ENCODE results near the gene JAK1. TPM values are rescaled to one million over a fixed set of nuclear protein-coding genes. Genes with fewer than 3 reads are reported as not detected.
"Not testable (repeated sequence)": the region's sequence is repeated elsewhere in the genome, so short reads cannot be mapped to it uniquely, and the experiment has no call there.

The JAK1 gene
- total and polyA plus RNA-seq, 2 donors (not counting 3 experiments of a cell fraction or from before 2014, with no cell fraction given), result 68.8 to 177 TPM

- peak overlapping the region; percentile 68 for H2AFZ ChIP-seq (ENCODE audit: low read depth, low read length)
- dilution Hi-C loops (cut with MboI; ENCODE audit: extremely low pct_ligation_motif_present, low sequenced_read_pairs), result no loop called here
- no peaks in the 10 kb centered on the region for H3K9me1 ChIP-seq (replicated peaks; ENCODE audit: control insufficient read depth, extremely low read depth, insufficient read depth, low read length)
- peak overlapping the region; percentile 57 for H3K4me2 ChIP-seq (ENCODE audit: insufficient read depth, low read length)
- H3K27me3 ChIP-seq (ENCODE audit: control insufficient read depth in 2 of 2, insufficient read depth in 2 of 2, low read length in 2 of 2), result no peaks in the 10 kb centered on the region
- POLR2A ChIA-PET, result no interaction called here
- no peak for TF ChIP-seq GATA2 (IDR thresholded peaks at IDR 0.05; ENCODE audit: insufficient read depth, insufficient read length, low read depth, low read length)
- no peak for TF ChIP-seq MAX (IDR thresholded peaks at IDR 0.05; ENCODE audit: insufficient read depth, insufficient read length)
- no peak for TF ChIP-seq POLR2AphosphoS5 (IDR thresholded peaks at IDR 0.05; ENCODE audit: insufficient read depth, low read depth, low read length)
- no peak for TF ChIP-seq JUN (IDR thresholded peaks at IDR 0.05; ENCODE audit: borderline replicate concordance, insufficient read depth, insufficient read length, low read depth)
- TF ChIP-seq CTCF (IDR thresholded peaks at IDR 0.05; ENCODE audit: extremely low read depth in 1 of 2, insufficient read depth in 1 of 2, low read depth in 1 of 2, low read length in 2 of 2), result no peak
- TF ChIP-seq MYC (IDR thresholded peaks at IDR 0.05; ENCODE audit: low read depth, low read length), result no peak
- peak; percentile 32 for TF ChIP-seq FOS (IDR thresholded peaks at IDR 0.05; ENCODE audit: borderline replicate concordance, insufficient read depth, low read length)
- TF ChIP-seq EZH2 (IDR thresholded peaks at IDR 0.05; ENCODE audit: borderline replicate concordance, low read depth, low read length, severe bottlenecking), result no peak
- peak; percentile 31 for TF ChIP-seq POLR2A (IDR thresholded peaks at IDR 0.05; ENCODE audit: low read depth, low read length)
- H4K20me1 ChIP-seq (replicated peaks; ENCODE audit: control insufficient read depth, extremely low read depth, insufficient read depth, low read length), result no peaks in the 10 kb centered on the region
- CTCF ChIA-PET, result interaction anchor here (0.9 to 1.1 kb wide), 2 partner anchors 9 to 19 kb away, joined by 3 to 4 read pairs; no protein-coding TSS in a partner anchor
- intact Hi-C loops (cut with micrococcal nuclease), result loop anchor here (1.0 to 5.0 kb wide), 3 partner anchors 35 to 103 kb away; partner anchors contain the start of gene JAK1
- DNase-seq (ENCODE audit: low read depth, low spot score), result peak; percentile 75
- peaks cover 15% of the 10 kb centered on the region for H3K4me1 ChIP-seq (ENCODE audit: control insufficient read depth, extremely low read depth, insufficient read depth, low read length)
- peak; percentile 84 for FAIRE-seq
- BruUV-seq (replicated peaks), result no TSS peak
- H3K9me3 ChIP-seq (replicated peaks; ENCODE audit: control insufficient read depth, insufficient read depth, low read length), result no peaks in the 10 kb centered on the region
- H3K27ac ChIP-seq (ENCODE audit: insufficient read depth, low read depth, low read length), result peak overlapping the region; percentile 69
- H3K9ac ChIP-seq (replicated peaks; ENCODE audit: extremely low read depth, insufficient read depth, low read length), result peak overlapping the region; percentile 84
- H3K79me2 ChIP-seq (ENCODE audit: control insufficient read depth, insufficient read depth, low read length), result no peaks in the 10 kb centered on the region
- peak overlapping the region in 1 of 3 experiments; percentile 0 for H3K4me3 ChIP-seq (replicated peaks in 1 of 3; ENCODE audit: insufficient read depth in 1 of 3, low read depth in 1 of 3, low read length in 3 of 3)
- no peaks in the 10 kb centered on the region for H3K36me3 ChIP-seq (ENCODE audit: control insufficient read depth in 2 of 2, extremely low read depth in 1 of 2, insufficient read depth in 2 of 2, low read length in 2 of 2)
These were observed 35.0 kb upstream of the JAK1 start for GRCh38 chr1:65001231-65001792.

- H3K9me3 ChIP-seq (replicated peaks; ENCODE audit: control insufficient read depth, insufficient read depth, low read length); H3K9me1 ChIP-seq (replicated peaks; ENCODE audit: control insufficient read depth, extremely low read depth, insufficient read depth, low read length); H3K27ac ChIP-seq (ENCODE audit: insufficient read depth, low read depth, low read length); H2AFZ ChIP-seq (ENCODE audit: low read depth, low read length); H4K20me1 ChIP-seq (replicated peaks; ENCODE audit: control insufficient read depth, extremely low read depth, insufficient read depth, low read length); H3K9ac ChIP-seq (replicated peaks; ENCODE audit: extremely low read depth, insufficient read depth, low read length); FAIRE-seq; dilution Hi-C loops (cut with MboI; ENCODE audit: extremely low pct_ligation_motif_present, low sequenced_read_pairs); H3K36me3 ChIP-seq (ENCODE audit: control insufficient read depth in 2 of 2, extremely low read depth in 1 of 2, insufficient read depth in 2 of 2, low read length in 2 of 2); H3K27me3 ChIP-seq (ENCODE audit: control insufficient read depth in 2 of 2, insufficient read depth in 2 of 2, low read length in 2 of 2); BruUV-seq (replicated peaks); H3K4me3 ChIP-seq (replicated peaks in 1 of 3; ENCODE audit: insufficient read depth in 1 of 3, low read depth in 1 of 3, low read length in 3 of 3); CTCF ChIA-PET; POLR2A ChIA-PET; H3K79me2 ChIP-seq (ENCODE audit: control insufficient read depth, insufficient read depth, low read length); intact Hi-C loops (cut with micrococcal nuclease); DNase-seq (ENCODE audit: low read depth, low spot score); H3K4me2 ChIP-seq (ENCODE audit: insufficient read depth, low read length): not testable (repeated sequence)
- H3K4me1 ChIP-seq (ENCODE audit: control insufficient read depth, extremely low read depth, insufficient read depth, low read length), result peaks cover 15% of the 10 kb centered on the region
These were observed 32.1 kb upstream of the JAK1 start for GRCh38 chr1:64998425-64998948.

Measured in endothelial cell of umbilical vein (primary cell).